Stimulated activated CD8-positive, alpha-beta memory T cell treated with anti-CD3 and anti-CD28 coated beads, Interleukin-4, amount 100 ng/mL, for 1 hour (primary cell): ENCODE measurements around the gene UFD1.

Experiments used
- DNase-seq, 2 donors: peaks; one replicate each; pipeline ENCODE4 v3.0.0-alpha.2; 2020; ENCODE audit warnings: low read depth in 2 of 2, low spot score in 1 of 2

The UFD1 gene

DNA sequence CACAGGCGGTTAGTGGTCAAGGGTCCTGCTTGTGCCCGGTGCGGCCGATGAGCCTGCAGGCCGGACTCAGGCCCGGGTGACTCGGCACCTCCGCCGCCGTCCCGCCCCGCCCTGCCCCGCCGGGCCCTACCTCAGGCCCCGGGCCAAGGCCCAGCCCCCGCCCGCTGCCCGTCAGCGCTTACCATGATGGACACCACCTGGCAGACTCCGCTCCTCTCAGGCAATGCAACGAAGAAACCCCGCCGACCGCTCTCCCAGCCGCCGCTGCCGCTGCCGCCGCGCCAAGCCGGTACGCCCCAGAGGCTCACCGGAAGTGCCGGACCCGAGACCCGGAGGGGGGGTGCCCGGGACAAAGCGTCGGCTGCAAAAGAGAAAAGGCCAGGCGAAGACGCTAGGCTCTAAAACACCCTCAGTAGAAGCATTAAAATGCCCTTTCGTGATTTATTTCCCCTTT, at the start of gene UFD1:
TSS of gene UFD1 (minus strand) at position 293 of the 454 bp plus-strand sequence. CDS start at position 185, 108 bp downstream.
- peak; percentile 36 to 64 for DNase-seq

GRCh38 chr22:19527861-19528417, 48.9 kb upstream of the UFD1 start:
- DNase-seq = no peak

- DNase-seq = no peak
These were observed 48.3 kb upstream of the UFD1 start for GRCh38 chr22:19527321-19527721.

- DNase-seq = no peak
These were observed 47.7 kb upstream of the UFD1 start for GRCh38 chr22:19526702-19527111.

DNA sequence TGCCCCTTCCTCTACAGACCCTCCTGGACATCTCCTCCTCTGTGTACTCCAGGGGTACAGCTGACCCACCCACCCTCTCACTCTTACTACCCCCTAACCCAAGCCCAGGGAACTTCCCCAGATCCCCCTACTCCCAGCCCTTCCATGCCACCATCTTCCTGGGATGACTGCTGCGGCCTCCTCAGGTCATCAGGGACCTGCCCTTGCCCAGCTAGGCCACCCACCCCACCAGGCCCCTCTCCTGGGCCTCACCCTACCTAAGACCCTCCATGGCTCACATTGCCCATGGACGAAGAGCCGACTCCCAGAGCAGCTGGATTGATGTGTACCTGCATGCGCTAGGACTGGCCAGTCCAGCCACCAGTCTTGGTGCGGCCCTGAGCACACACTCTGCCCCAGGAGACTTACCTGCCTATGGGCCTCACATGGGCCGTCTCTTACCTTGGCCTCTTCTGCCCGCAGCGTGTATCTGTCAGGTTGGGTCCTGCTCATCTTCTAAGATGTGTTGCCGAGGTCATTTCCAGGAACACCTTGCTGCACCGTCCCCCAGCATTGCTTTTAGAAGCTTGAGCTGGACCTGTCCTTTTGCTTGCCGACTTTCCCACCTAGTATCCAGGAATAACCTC, 47.2 kb upstream of the UFD1 start:
- no peak for DNase-seq

DNA sequence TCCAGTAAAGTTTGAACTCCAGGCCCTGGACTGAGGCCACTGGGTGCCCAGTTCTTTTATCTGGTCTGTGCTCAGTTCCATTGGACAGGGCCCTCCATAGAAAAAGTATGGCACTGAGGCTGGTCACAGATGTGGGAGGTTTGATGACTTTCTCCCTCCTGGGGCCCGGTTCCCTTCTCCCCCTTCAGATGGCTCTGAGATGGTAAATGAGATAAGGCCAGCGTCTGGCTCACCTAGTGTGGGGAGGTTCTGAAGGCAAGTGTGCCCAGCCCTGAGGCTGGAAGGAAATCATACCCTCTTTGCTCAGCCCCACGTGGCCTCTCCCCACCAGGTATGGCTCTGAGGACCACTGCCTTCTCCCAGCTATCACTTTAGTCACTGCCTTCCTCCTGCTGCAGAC, 46.7 kb upstream of the UFD1 start:
- no peak for DNase-seq

DNA sequence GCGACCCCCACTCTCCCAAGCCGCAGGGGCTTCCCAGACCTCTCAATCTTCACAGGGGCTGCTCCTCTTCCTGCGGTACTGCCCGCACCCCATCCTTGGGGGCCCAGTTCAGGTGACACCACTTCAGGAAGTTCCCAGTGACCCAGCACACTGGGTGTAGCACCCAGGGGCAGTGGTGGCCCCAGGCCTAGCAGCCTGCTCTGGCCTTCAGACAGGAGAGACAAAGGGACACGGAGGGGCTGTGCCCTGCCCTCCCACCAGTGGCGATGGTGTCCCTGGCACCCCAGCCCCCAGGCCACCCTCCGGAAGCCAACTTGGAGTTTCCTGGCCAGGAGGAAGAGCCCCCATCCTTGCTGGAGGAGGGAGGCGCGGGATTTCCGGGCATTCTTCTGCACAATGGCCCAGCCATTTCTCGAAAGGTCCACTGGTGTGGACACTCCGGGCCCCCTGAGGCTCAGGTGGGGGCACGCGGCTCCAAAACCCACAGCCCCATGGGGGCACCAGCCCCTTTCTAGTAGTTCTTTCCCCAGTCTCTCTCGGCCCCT, 46.2 kb upstream of the UFD1 start:
- no peak for DNase-seq

DNA sequence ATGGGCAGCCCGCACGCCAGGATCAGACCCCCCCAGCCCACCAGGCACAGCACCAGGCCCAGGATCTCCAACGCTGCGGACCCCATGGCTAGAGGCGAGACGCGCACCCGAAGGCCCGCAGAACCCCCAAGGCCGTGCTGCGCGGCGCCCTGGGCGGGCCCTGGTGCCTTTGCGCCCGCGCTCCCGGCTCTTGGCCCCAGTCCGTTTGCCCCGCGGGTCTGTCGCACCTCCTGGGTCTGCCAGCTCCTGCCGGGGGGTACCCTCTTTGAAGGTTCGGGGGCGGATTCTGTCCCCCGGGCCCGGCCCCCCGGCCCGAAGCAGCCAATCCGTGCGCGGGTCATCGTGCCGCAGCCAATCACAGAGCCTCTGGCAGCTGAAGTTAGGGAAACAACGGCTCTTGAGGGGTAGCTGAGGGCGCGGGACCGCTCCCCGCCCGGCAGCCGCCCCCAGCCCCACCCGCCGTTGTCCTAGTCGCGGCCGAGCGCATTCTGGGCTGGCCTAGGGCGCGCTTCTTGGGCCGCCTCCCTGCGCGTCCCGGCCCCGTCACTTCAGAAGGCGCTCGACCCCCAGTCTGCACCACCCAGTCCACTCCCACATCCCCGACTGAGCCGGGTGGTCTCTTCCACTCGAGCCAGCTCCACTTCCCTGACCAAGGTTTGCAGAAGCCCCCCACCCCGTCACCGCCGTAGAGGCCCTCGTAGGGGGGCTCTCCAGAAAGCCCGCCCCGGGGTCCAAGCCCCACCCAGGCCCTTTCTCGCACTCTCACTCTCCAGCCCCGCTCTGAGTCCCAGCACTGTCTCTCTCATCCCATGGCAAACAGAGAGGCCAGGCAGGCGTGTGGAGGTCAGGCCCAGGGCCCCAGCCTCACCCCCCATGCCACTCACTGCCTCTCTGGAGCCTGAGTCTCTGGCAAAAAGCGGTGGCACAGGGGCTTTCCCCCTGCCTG, 45.5 kb upstream of the UFD1 start, which contains the start of gene CLDN5:
TSS of gene CLDN5 (minus strand) at position 241 of the 946 bp plus-strand sequence. CDS start at position 86, 155 bp downstream.
- DNase-seq = no peak

DNA sequence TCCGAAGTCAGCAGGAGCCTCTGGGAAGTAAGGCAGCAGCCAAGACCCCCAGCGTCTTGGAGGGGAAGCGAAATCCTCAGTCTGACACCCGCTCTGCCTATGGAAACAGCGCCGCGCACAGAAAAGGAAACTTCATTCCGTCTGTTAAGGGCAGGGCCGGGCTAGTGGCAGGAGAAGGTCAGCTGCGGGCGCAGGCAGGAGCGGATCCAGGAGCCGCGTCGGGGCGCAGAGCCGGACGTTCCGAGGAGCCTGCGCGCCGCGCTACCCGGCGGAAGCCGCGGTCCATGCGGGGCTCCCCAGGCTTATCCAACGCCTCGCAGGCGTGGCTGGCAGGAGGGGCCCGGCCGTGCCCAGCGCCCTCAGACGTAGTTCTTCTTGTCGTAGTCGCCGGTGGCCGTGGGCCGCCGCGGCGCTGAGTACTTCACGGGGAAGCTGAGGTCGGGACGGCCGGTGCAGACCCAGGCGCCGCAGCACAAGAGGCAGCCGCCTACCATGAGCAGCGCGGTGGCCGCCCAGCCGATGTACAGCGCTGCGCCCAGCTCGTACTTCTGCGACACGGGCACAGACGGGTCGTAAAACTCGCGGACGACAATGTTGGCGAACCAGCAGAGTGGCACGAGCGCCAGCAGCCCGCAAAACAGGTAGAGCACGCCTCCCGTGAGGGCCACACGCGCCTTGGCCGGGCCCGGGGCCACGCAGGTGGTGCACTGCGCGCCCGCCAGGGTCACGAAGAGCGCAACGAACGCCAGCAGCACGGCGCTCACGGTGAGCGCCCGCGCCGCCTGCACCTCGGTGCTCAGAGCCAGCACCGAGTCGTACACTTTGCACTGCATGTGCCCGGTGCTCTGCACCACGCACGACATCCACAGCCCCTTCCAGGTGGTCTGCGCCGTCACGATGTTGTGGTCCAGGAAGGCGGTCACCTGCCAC, 44.5 kb upstream of the UFD1 start:
- no peak for DNase-seq

DNA sequence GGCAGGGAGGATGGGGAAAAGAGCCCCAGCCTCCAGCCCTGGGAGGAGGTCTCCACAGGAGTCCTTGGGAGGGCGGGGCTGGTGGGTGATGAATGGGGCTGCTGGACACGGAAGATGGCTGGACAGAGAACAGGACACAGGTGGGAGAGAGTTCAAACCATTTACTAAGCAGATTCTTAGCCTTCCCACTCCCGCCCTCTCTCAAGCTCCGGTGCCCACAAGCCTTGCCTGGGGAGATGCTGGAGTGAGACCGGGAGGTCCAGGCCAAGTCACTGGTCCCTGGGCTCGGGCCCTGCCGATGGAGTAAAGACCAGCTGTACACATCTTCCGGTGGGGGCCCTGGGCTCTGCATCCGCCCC, 43.9 kb upstream of the UFD1 start:
- no peak for DNase-seq

DNA sequence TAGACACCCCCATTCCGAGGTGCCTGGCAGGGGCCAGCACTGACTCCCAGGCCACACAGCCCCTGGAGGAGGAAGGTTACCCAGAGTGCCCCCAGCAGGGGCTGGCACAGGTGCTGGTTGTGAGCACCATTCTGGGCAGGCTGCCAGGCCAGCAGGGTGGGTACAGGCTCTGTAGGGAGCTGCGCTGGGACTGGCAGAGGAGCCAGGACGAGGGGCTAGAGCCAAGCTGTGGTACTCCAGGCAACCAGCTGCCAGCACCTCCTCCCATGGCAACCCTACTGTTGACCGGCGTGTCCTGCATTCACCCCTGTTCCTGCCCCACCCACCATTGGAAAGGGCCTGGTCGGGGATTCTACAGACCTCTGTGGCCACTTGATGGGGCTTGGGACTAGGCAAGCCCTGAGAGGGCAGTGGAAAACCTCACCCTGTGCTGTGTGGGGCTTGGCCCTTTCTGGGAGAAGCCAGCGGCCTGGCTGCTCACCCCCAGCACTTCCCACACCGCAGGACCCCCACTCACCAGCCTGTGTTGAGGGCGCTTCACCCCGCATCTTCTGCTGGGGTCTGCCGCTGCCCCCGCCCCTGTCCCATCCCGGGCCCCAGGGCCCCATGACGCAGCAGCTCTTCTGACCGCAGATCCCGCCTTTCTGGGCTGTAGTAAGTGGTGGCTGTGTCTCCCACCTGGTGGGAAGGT, 43.3 kb upstream of the UFD1 start:
- no peak for DNase-seq

- DNase-seq = no peak
These were observed 41.7 kb upstream of the UFD1 start for GRCh38 chr22:19520566-19521305.

DNA sequence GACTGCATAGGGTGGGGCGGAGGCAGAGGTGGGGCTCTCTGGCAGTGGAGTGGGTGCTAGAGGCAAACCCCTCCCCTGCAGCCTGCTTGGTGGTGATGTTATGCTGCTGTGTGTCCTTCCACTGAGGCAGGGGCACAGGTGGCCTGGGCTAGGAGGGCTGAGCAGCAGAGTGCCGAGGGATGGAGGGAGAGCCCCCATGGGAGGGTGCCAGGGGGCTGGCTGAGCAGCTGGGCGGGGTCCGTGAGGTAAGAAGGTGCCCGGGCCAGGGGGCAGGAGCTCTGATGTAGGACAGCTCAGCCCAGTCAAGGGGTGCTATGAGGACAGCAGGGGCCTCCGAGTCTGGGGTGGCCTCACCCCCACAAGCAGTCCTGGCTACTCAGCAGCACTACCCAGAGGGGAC, 41.0 kb upstream of the UFD1 start:
- no peak for DNase-seq

GRCh38 chr22:19519041-19519926, 40.3 kb upstream of the UFD1 start:
- DNase-seq = no peak

DNA sequence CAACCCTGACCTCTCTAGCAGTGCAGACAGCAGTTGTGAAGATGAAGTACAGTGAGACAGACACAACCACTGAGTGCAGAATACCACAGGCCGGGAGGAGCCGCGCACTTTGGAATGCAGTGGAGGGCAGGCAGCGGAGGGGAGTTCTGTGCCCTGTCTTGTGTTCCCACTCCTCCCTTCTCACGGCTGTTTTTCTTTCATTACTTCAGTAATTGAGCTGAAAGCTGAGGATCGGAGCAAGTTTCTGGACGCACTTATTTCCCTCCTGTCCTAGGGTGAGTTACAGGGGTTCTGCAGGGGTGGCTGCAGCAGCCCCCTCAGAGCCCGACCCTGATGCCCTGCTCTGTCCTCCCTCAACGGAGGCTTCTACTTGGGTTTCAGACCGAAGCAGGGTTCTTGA, 39.6 kb upstream of the UFD1 start:
- DNase-seq = no peak

DNA sequence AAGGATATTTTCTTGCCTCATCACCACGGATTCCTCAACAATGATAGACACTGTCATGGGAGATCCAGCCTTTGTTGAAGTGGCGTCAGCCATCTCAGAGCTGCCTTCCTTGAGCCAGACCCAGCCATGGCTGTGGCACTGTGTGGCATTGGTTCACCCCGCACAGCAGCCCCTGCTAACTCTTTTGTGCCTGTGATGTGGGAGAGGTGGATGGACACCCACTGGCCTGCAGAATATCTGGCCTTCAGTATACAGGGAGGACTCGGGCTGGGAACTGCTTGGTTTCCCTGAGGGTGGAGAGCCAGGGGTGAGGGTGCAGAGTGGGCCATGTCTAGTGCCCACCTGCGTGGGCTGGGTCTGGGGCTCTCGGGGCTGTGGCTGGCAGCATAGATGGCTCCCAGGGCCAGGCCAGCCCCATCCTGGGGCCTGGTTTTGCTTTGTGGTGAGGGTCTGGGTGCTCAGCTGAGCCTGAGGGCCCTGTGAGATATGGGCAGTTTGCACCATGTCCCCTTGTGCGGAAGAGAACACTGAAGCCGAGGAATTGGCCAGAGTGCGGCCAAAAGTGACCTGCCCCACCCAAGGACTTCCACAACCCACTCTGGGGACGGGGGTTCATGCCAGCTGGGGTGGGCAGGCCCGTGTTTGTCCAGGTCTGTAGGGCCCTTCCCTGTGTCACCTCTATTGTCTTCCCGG, 39.1 kb upstream of the UFD1 start:
- DNase-seq = no peak

GRCh38 chr22:19517171-19517500, 38.1 kb upstream of the UFD1 start:
- no peak for DNase-seq
